B cell (primary cell): ENCODE results near the gene AFF2. TPM values are rescaled to one million over a fixed set of nuclear protein-coding genes. Genes with fewer than 3 reads are reported as not detected.

Experiments used
- ATAC-seq: fragments of 200-7000 bp; cut with Tn5 transposase; one replicate; pipeline ENCODE4 v1.10.0; 2021; ENCODE audit warnings: low read depth, mild to moderate bottlenecking, moderate number of reproducible peaks, moderate library complexity
- CTCF ChIA-PET: fragments of 350-600 bp; sonication (Branson Sonifier 250); formaldehyde crosslinking; loops from one replicate; lab custom pipeline; 2021; ENCODE audit warnings: antibody characterized with exemption, inconsistent platforms; lab: Charles Lee
- POLR2A ChIA-PET: fragments of 350-600 bp; sonication (Branson Sonifier 250); formaldehyde crosslinking; loops from one replicate; lab custom pipeline; 2021; ENCODE audit warnings: antibody characterized with exemption; lab: Charles Lee
- DNase-seq: peaks from one replicate; pipeline ENCODE4 v3.0.0; 2013
- H2AFZ ChIP-seq: 2 replicates; pipeline ENCODE4 v1.6.1; 2012; ENCODE audit warnings: mild to moderate bottlenecking, low read depth, low read length; ENCODE audit not compliant: insufficient read depth, poor library complexity, severe bottlenecking
- H3K27ac ChIP-seq, 2 donors: 1 replicate in 1 of 2; 2 replicates in 1 of 2; pipeline ENCODE4 v1.5.1; 2012 to 2013; ENCODE audit warnings: low read length in 2 of 2, mild to moderate bottlenecking in 2 of 2, moderate library complexity in 1 of 2
- H3K27me3 ChIP-seq, 4 experiments: fragments of 200-600 bp in 1 of 4; sonication (generic) in 1 of 4; replicated peaks in 1 of 4; 1 replicate in 2 of 4; 2 replicates in 2 of 4; pipeline versions ENCODE4 v1.6.1 to v1.7.0; 2013 to 2016; ENCODE audit warnings: low read length in 3 of 4, mild to moderate bottlenecking in 2 of 4, mixed read lengths in 1 of 4, moderate library complexity in 1 of 4; ENCODE audit not compliant: insufficient read depth in 4 of 4, control insufficient read depth in 3 of 4; ENCODE audit errors: control extremely low read depth in 1 of 4
- H3K36me3 ChIP-seq, 2 experiments: replicated peaks in 1 of 2; 1 replicate in 1 of 2; 2 replicates in 1 of 2; pipeline versions ENCODE4 v1.6.1 to v1.7.1; 2013; ENCODE audit warnings: low read length in 1 of 2; ENCODE audit not compliant: insufficient read depth in 2 of 2, control insufficient read depth in 1 of 2; ENCODE audit errors: control extremely low read depth in 1 of 2, extremely low read depth in 1 of 2
- H3K4me1 ChIP-seq, 2 donors: fragments of 200-600 bp in 1 of 2; sonication (generic) in 1 of 2; 1 replicate in 1 of 2; 2 replicates in 1 of 2; pipeline versions ENCODE4 v1.5.1 to v1.6.1; 2013 to 2017; ENCODE audit warnings: low read length in 2 of 2; ENCODE audit not compliant: control insufficient read depth in 2 of 2, insufficient read depth in 2 of 2
- H3K4me2 ChIP-seq: replicated peaks from 2 replicates; pipeline ENCODE3; 2012; ENCODE audit warnings: mild to moderate bottlenecking, low read depth, low read length; ENCODE audit not compliant: poor library complexity, severe bottlenecking
- H3K4me3 ChIP-seq, 5 experiments: fragments of 200-600 bp in 1 of 5; sonication (generic) in 1 of 5; 1 replicate in 3 of 5; 2 replicates in 2 of 5; pipeline versions ENCODE4 v1.5.1 to v1.7.0; 2011 to 2016; ENCODE audit warnings: low read length in 4 of 5, mild to moderate bottlenecking in 4 of 5, low read depth in 2 of 5, control low read depth in 1 of 5, moderate library complexity in 1 of 5; ENCODE audit not compliant: insufficient read depth in 1 of 5; ENCODE audit errors: control extremely low read depth in 1 of 5, extremely low read depth in 1 of 5
- H3K79me2 ChIP-seq: fragments of 200-600 bp; sonication (generic); one replicate; pipeline ENCODE4 v1.6.0; 2016; ENCODE audit warnings: low read length; ENCODE audit not compliant: control insufficient read depth, insufficient read depth
- H3K9ac ChIP-seq: fragments of 200-600 bp; sonication (generic); 2 replicates; pipeline ENCODE4 v1.6.1; 2017; ENCODE audit warnings: mild to moderate bottlenecking, low read length, moderate library complexity
- H3K9me3 ChIP-seq, 3 donors: one replicate each; pipeline versions ENCODE4 v1.6.1 to v1.7.1; 2013; ENCODE audit warnings: low read length in 2 of 3; ENCODE audit not compliant: control insufficient read depth in 2 of 3, insufficient read depth in 1 of 3; ENCODE audit errors: control extremely low read depth in 1 of 3
- H4K20me1 ChIP-seq: 2 replicates; pipeline ENCODE4 v1.6.0; 2012; ENCODE audit warnings: mild to moderate bottlenecking, low read length; ENCODE audit not compliant: insufficient read depth, control insufficient read depth, poor library complexity, severe bottlenecking
- H3K27ac Mint-ChIP-seq: one replicate; pipeline ENCODE4 v1.8.0; 2021; ENCODE audit warnings: mixed read lengths
- H3K27me3 Mint-ChIP-seq: one replicate; pipeline ENCODE4 v1.8.0; 2021; ENCODE audit warnings: mixed read lengths
- H3K4me1 Mint-ChIP-seq: one replicate; pipeline ENCODE4 v1.8.0; 2021; ENCODE audit warnings: mixed read lengths
- H3K4me3 Mint-ChIP-seq: one replicate; pipeline ENCODE4 v1.8.0; 2021; ENCODE audit warnings: mixed read lengths
- H3K9me3 Mint-ChIP-seq: one replicate; pipeline ENCODE4 v1.8.0; 2022; ENCODE audit warnings: mixed read lengths; ENCODE audit not compliant: insufficient read depth
- EZH2 ChIP-seq: IDR thresholded peaks from 2 replicates; pipeline ENCODE4 v1.6.1; 2012; ENCODE audit warnings: borderline replicate concordance, low read depth, mild to moderate bottlenecking, moderate library complexity, low read length; ENCODE audit not compliant: insufficient read depth, poor library complexity, severe bottlenecking
- WGBS: methylation state at CpG from one replicate; pipeline ENCODE4 v1.1.5; 2013; ENCODE audit warnings: missing lambda C conversion rate; ENCODE audit not compliant: insufficient coverage; 5-methylcytosine and 5-hydroxymethylcytosine counted together
- intact Hi-C: fragments of 100-400 bp; cut with micrococcal nuclease; formaldehyde crosslinking; loops from one replicate; pipeline ENCODE4 v1.10.0; 2022
- polyA plus RNA-seq: library from polyadenylated mRNA; depleted of rRNA; stranded (reverse); fragments of >200 nt; gene quantifications from 2 replicates; pipeline ENCODE4 v1.2.3, GENCODE V29; 2012
- total RNA-seq, 2 donors: library from RNA; stranded (reverse); fragments of 120-200 nt in 1 of 2; gene quantifications; 1 replicate in 1 of 2; 2 replicates in 1 of 2; pipeline versions ENCODE4 v1.2.3 to v1.2.4, GENCODE V29; 2013 to 2022
- TF ChIP-seq, protein P1 (sequence below): fragments of 200-600 bp; IDR thresholded peaks from one replicate; pipeline ENCODE4 v1.8.0; 2022; ENCODE audit warnings: antibody characterized with exemption, mild to moderate bottlenecking

AFF2 gene
- total and polyA plus RNA-seq, 2 donors (not counting 1 experiment from before 2014, with no cell fraction given) = 0.06 to 12.0 TPM

DNA sequence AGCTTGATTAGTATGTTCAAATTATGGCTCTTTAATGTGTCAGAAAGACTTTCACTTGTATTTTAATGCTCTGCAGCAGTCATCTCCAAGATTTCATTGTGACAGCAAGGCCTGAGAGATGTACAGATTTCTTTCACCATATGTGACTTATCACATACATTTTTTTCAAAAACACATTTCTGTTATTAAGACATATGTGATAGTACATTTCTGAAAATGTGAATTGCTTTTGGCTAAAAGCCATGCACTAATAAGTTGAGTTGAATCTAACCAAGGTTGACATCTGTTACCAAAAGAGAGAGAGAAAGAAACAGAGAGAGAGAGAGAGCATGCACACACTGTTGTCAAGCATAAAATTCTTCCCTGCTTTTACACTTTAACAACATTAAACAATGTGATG, 409.3 kb downstream of the AFF2 start:
- Histone ChIP-seq H3K4me3 (no peak overlapping the region), H4K20me1 (no peaks in the 10 kb centered on the region), H3K27me3 (no peaks in the 10 kb centered on the region), H3K9me3 (no peaks in the 10 kb centered on the region), H3K4me2 (no peak overlapping the region), H3K79me2 (no peaks in the 10 kb centered on the region), H3K9ac (no peak overlapping the region), H3K36me3 (no peaks in the 10 kb centered on the region), H2AFZ (no peak overlapping the region), H3K4me1 (no peaks in the 10 kb centered on the region), H3K27ac (no peak overlapping the region)
- TF ChIP-seq, protein P1, sequence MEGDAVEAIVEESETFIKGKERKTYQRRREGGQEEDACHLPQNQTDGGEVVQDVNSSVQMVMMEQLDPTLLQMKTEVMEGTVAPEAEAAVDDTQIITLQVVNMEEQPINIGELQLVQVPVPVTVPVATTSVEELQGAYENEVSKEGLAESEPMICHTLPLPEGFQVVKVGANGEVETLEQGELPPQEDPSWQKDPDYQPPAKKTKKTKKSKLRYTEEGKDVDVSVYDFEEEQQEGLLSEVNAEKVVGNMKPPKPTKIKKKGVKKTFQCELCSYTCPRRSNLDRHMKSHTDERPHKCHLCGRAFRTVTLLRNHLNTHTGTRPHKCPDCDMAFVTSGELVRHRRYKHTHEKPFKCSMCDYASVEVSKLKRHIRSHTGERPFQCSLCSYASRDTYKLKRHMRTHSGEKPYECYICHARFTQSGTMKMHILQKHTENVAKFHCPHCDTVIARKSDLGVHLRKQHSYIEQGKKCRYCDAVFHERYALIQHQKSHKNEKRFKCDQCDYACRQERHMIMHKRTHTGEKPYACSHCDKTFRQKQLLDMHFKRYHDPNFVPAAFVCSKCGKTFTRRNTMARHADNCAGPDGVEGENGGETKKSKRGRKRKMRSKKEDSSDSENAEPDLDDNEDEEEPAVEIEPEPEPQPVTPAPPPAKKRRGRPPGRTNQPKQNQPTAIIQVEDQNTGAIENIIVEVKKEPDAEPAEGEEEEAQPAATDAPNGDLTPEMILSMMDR = no peak
- no peak for TF ChIP-seq EZH2
- no peaks in the 10 kb centered on the region for H3K27me3 Mint-ChIP-seq
- DNase-seq (no peak), ATAC-seq (no peak)
- ChIA-PET CTCF (no interaction called here), POLR2A (no interaction called here)
- no peaks in the 10 kb centered on the region for H3K9me3 Mint-ChIP-seq
- intact Hi-C loops = no loop called here
- no peaks in the 10 kb centered on the region for H3K4me1 Mint-ChIP-seq
- no peak overlapping the region for H3K4me3 Mint-ChIP-seq
- no peak overlapping the region for H3K27ac Mint-ChIP-seq

DNA sequence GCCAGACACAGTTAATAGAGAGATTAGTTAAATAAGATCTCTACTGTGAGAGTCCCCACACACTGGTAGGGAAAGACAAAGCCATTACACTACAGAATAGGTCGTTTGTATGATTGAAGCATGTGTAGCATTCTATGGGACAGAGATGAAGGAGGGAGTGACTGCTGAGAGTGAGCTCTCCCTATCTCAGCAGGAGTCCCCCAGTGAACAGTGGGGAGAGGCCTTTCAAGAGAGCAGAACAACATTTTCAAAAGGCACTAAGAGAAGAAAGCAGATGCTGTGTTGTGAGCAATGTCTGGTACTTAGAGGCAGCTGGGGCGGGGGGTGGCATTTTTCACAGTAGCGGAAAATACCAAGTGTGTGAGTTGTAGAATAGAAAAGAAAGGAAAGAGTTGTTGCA, 413.6 kb downstream of the AFF2 start:
- no peaks in the 10 kb centered on the region for H3K36me3 ChIP-seq
- CTCF ChIA-PET = no interaction called here
- intact Hi-C loops = no loop called here
- no peaks in the 10 kb centered on the region for H4K20me1 ChIP-seq
- H3K4me3 ChIP-seq = no peak overlapping the region
- 83% methylated on average over 2 of the region's 3 CpGs for WGBS
- TF ChIP-seq EZH2 = no peak
- TF ChIP-seq, protein P1 = no peak
- H3K27ac ChIP-seq = no peak overlapping the region
- Mint-ChIP-seq H3K27me3 (no peaks in the 10 kb centered on the region), H3K9me3 (no peaks in the 10 kb centered on the region), H3K27ac (no peak overlapping the region), H3K4me1 (no peaks in the 10 kb centered on the region), H3K4me3 (no peak overlapping the region)
- DNase-seq = no peak
- no peak for ATAC-seq
- H2AFZ ChIP-seq = no peak overlapping the region
- H3K79me2 ChIP-seq = no peaks in the 10 kb centered on the region
- no peak overlapping the region for H3K9ac ChIP-seq
- no peak overlapping the region for H3K4me2 ChIP-seq
- POLR2A ChIA-PET = no interaction called here
- H3K27me3 ChIP-seq = no peaks in the 10 kb centered on the region
- H3K9me3 ChIP-seq = no peaks in the 10 kb centered on the region
- no peaks in the 10 kb centered on the region for H3K4me1 ChIP-seq
